ENCODE measurements around the gene MGAT3. TPM values are rescaled to one million over a fixed set of nuclear protein-coding genes. Genes with fewer than 3 reads are reported as not detected.

Gene MGAT3
- total and polyA plus RNA-seq, 10 donors = 1.3 to 14.4 (median 9.1) TPM

DNA sequence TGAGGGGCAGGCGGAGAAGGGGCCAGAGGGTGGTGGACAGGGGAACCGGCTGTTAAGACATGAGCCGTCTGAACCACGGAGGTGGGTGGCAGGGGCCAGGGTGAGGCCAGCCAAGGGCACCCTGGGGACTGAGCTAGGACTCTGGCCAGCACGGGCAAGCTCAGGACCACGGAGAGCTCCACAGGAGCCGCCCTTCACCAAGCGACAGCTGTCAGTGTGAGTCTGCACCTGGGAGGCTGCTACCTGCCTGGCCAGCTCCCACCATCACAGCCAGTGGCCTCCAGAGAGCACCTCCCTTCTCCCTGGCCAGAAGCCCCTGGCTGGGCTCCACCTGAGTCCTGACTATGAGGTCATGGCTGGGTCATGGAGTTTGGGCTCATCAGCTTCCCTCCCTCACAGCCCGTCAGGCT lies 21.6 kb downstream of the MGAT3 start:
- H3K4me3 ChIP-seq = no peak overlapping the region
- peaks cover 0 to 21% (median under 1%) of the 10 kb centered on the region in 6 donors for H3K4me1 ChIP-seq
- peaks cover 0 to 9% (median 0%) of the 10 kb centered on the region in 6 donors for H3K36me3 ChIP-seq
- no peak for TF ChIP-seq CTCF (IDR thresholded peaks at IDR 0.05 in 8 of 11, conservative IDR thresholded peaks at IDR 0.05 in 3 of 11)
- no peak for TF ChIP-seq POLR2AphosphoS5 (IDR thresholded peaks at IDR 0.05)
- no peak for TF ChIP-seq POLR2A (IDR thresholded peaks at IDR 0.05)
- no peak overlapping the region for H3K27ac ChIP-seq
- H3K27me3 ChIP-seq (replicated peaks in 1 of 7) = no peaks in the 10 kb centered on the region
- WGBS, 5 donors = 80 to 91% (median 83%) methylated on average over 6 to 9 of the region's 9 CpGs
- no peak for DNase-seq
- no peaks in the 10 kb centered on the region for H3K9me3 ChIP-seq
- intact Hi-C loops (cut with DNase I; ENCODE audit: low total_unique reads) = no loop called here

DNA sequence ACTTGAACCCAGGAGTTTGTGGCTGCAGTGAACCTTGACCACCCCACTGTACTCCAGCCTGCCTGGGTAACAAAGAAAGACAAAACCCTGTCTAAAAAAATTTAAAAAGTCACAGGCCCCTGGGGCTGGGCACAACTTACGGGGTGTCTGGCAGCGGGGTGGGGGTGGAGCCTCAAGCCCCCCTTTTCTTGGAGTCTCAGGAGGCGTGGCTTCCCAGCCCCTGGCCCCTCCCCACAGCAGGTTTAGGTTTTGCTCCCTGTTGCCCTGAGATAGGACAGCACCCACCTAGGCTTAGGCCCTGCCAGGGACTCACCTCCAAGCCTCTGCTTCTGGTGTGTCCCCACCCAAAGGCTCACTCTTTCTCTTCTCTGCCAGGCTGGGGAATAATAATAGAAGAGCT lies 22.4 kb downstream of the MGAT3 start:
- 73 to 88% (median 83%) methylated on average over 3 of the region's 3 CpGs for WGBS, 5 donors

DNA sequence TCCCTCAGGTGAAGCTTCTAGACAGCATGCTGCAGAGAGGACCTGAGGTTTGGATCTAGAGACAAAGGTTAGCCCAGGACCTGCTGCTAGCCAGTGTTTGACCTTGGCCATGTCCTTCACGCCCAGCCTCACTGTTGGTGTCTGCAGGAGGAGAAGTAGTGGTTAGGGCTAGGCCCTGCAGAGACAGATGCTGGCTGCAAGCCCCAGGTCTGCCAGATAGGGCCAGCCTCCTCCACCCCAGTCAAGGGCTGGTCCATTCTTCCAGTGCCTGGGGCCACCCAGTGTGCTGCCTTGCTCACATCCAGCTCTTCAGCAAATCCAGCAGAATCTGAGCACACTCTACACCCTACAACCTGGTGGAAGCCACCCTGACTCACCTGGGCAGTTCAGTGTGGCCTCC lies 23.7 kb downstream of the MGAT3 start:
- intact Hi-C loops (cut with DNase I; ENCODE audit: low total_unique reads) = no loop called here
- 29 to 83% (median 69%) methylated on average over 1 of the region's 1 CpG; no CpG with 5 or more reads in 1 of the 5 donors for WGBS, 5 donors
- Histone ChIP-seq H3K27me3 (replicated peaks in 1 of 7) (no peaks in the 10 kb centered on the region), H3K9me3 (no peaks in the 10 kb centered on the region), H3K4me1 (peaks cover 0 to 3% (median 0%) of the 10 kb centered on the region in 6 donors), H3K4me3 (no peak overlapping the region), H3K36me3 (peaks cover 0 to 9% (median 0%) of the 10 kb centered on the region in 6 donors), H3K27ac (no peak overlapping the region)
- DNase-seq = no peak
- TF ChIP-seq POLR2A (IDR thresholded peaks at IDR 0.05) = no peak
- TF ChIP-seq CTCF (IDR thresholded peaks at IDR 0.05 in 8 of 11, conservative IDR thresholded peaks at IDR 0.05 in 3 of 11) = no peak

More for the DNA sequence above, 22.4 kb downstream of the MGAT3 start:
- TF ChIP-seq POLR2AphosphoS5 (IDR thresholded peaks at IDR 0.05) (no peak), POLR2A (IDR thresholded peaks at IDR 0.05) (no peak), CTCF (IDR thresholded peaks at IDR 0.05 in 8 of 11, conservative IDR thresholded peaks at IDR 0.05 in 3 of 11) (no peak)
- H3K36me3 ChIP-seq = peaks cover 0 to 9% (median 0%) of the 10 kb centered on the region in 6 donors
- peaks cover 0 to 13% (median 0%) of the 10 kb centered on the region in 6 donors for H3K4me1 ChIP-seq
- no peak overlapping the region for H3K27ac ChIP-seq
- H3K27me3 ChIP-seq (replicated peaks in 1 of 7) = no peaks in the 10 kb centered on the region
- H3K9me3 ChIP-seq = no peaks in the 10 kb centered on the region
- no peak overlapping the region for H3K4me3 ChIP-seq
- no peak for DNase-seq
- intact Hi-C loops (cut with DNase I; ENCODE audit: low total_unique reads) = no loop called here

DNA sequence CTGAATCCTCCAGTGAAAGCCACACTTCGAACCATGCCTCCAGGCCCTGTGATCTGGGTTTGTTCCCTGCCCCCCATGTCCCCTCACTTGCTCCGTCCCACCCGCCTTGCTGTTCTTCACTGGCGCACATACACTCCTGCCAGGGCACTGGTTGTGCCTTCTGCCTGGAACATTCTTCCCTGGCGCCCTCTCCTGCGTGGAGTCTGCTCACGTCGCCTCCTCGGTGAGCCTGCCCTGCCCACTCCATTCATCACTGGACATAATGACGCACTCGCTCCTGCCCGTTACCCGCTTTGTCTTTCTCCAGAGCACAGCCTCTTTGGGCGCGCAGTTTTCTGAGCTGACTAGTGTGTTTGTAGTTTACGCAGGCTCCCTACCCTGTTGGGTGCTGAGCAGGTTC lies 24.2 kb downstream of the MGAT3 start:
- WGBS, 5 donors = 93 to 97% (median 94%) methylated on average over 16 of the region's 16 CpGs
- Histone ChIP-seq H3K27me3 (replicated peaks in 1 of 7) (no peaks in the 10 kb centered on the region), H3K36me3 (peaks cover 0 to 9% (median 0%) of the 10 kb centered on the region in 6 donors), H3K9me3 (no peaks in the 10 kb centered on the region), H3K4me1 (no peaks in the 10 kb centered on the region), H3K27ac (no peak overlapping the region), H3K4me3 (no peak overlapping the region)
- intact Hi-C loops (cut with DNase I; ENCODE audit: low total_unique reads) = no loop called here
- DNase-seq = no peak
- TF ChIP-seq POLR2AphosphoS5 (IDR thresholded peaks at IDR 0.05) (no peak), CTCF (IDR thresholded peaks at IDR 0.05 in 8 of 11, conservative IDR thresholded peaks at IDR 0.05 in 3 of 11) (no peak), POLR2A (IDR thresholded peaks at IDR 0.05) (no peak)

Measured in spleen (tissue), 11 donors.